ENCODE data around the gene CTBP2. TPM values are rescaled to one million over a fixed set of nuclear protein-coding genes. Genes with fewer than 3 reads are reported as not detected.

Gene CTBP2
- total RNA-seq, 1 donor from 2014 or later: 123 TPM

DNA sequence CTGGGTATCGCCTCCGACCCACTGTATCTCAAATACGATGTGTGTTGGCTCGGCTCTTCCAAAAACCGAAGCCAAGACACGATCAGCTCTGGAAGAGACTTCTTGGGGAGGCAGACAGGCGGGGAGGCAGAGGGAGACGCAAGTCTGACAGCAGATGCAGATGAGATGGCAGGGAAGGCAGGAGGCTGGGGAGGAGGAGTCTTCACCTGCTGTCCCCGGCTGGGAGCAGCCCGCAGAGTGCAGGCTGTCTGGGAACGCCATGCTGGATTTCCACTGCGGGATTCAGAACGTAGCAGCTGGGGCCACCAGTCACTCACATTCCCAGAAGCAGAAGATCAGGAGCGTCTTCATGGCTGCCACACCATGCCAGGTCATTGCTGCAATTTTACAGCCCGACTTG, 29.4 kb downstream of the CTBP2 start:
- no peak for FAIRE-seq
- Histone ChIP-seq H3K4me3 (ENCODE audit: low read depth, low read length) (no peak overlapping the region), H3K36me3 (ENCODE audit: control insufficient read depth, insufficient read depth, low read length) (peaks cover 18% of the 10 kb centered on the region), H3K27me3 (ENCODE audit: control insufficient read depth, insufficient read depth, low read length) (no peaks in the 10 kb centered on the region)
- TF ChIP-seq, protein P1, sequence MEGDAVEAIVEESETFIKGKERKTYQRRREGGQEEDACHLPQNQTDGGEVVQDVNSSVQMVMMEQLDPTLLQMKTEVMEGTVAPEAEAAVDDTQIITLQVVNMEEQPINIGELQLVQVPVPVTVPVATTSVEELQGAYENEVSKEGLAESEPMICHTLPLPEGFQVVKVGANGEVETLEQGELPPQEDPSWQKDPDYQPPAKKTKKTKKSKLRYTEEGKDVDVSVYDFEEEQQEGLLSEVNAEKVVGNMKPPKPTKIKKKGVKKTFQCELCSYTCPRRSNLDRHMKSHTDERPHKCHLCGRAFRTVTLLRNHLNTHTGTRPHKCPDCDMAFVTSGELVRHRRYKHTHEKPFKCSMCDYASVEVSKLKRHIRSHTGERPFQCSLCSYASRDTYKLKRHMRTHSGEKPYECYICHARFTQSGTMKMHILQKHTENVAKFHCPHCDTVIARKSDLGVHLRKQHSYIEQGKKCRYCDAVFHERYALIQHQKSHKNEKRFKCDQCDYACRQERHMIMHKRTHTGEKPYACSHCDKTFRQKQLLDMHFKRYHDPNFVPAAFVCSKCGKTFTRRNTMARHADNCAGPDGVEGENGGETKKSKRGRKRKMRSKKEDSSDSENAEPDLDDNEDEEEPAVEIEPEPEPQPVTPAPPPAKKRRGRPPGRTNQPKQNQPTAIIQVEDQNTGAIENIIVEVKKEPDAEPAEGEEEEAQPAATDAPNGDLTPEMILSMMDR (IDR thresholded peaks at IDR 0.05; ENCODE audit: insufficient read depth, low read length, severe bottlenecking): no peak
- DNase-seq (ENCODE audit: low read depth): no peak

DNA sequence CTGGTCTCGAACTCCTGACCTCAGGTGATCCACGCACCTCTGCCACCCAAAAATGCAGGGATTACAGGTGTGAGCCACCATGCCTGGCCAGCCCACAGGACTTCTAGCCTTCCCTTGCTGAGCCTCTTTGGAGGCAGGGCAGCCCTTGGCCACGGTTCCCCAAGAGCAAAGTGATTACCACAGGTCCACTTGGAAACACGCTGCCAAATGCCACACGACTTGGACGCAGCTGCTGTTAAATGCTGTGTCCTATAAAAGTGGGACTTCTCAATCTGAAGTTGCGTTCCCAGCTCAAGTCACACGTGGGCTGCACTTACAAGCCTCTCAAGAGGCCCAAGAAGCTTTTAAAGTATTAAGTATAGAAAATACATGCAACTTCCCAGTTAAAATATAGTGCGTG, 30.1 kb downstream of the CTBP2 start:
- peaks cover 15% of the 10 kb centered on the region for H3K36me3 ChIP-seq (ENCODE audit: control insufficient read depth, insufficient read depth, low read length)
- no peaks in the 10 kb centered on the region for H3K27me3 ChIP-seq (ENCODE audit: control insufficient read depth, insufficient read depth, low read length)
- FAIRE-seq (no peak), DNase-seq (ENCODE audit: low read depth) (no peak)
- TF ChIP-seq, protein P1 (IDR thresholded peaks at IDR 0.05; ENCODE audit: insufficient read depth, low read length, severe bottlenecking): no peak
- H3K4me3 ChIP-seq (ENCODE audit: low read depth, low read length): no peak overlapping the region

DNA sequence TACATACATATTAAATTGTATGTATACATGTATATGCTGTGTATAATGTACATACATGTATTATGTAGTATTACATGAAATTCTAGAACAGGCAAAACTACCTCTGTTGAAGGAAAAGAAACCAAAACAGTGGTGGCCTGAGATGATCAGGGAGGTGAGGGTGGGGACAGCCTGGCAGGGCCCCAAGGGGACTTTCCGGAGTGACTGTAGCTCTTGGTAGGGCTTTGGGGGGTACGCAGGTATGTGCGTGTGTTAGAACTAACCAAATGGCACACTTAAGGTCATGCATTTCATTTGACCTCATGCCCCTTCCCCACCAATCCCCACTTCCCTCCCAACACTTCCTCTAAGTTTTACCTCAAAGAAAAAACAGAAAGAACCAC, 31.3 kb downstream of the CTBP2 start:
- no peaks in the 10 kb centered on the region for H3K27me3 ChIP-seq (ENCODE audit: control insufficient read depth, insufficient read depth, low read length)
- peaks cover 14% of the 10 kb centered on the region for H3K36me3 ChIP-seq (ENCODE audit: control insufficient read depth, insufficient read depth, low read length)
- FAIRE-seq: no peak
- no peak for DNase-seq (ENCODE audit: low read depth)
- no peak overlapping the region for H3K4me3 ChIP-seq (ENCODE audit: low read depth, low read length)
- TF ChIP-seq, protein P1 (IDR thresholded peaks at IDR 0.05; ENCODE audit: insufficient read depth, low read length, severe bottlenecking): no peak

GRCh38 chr10:125128397-125129075, 31.8 kb downstream of the CTBP2 start:
- no peak for FAIRE-seq
- Histone ChIP-seq H3K27me3 (ENCODE audit: control insufficient read depth, insufficient read depth, low read length) (no peaks in the 10 kb centered on the region), H3K4me3 (ENCODE audit: low read depth, low read length) (no peak overlapping the region), H3K36me3 (ENCODE audit: control insufficient read depth, insufficient read depth, low read length) (peaks cover 14% of the 10 kb centered on the region)
- no peak for DNase-seq (ENCODE audit: low read depth)
- TF ChIP-seq, protein P1 (IDR thresholded peaks at IDR 0.05; ENCODE audit: insufficient read depth, low read length, severe bottlenecking): no peak

DNA sequence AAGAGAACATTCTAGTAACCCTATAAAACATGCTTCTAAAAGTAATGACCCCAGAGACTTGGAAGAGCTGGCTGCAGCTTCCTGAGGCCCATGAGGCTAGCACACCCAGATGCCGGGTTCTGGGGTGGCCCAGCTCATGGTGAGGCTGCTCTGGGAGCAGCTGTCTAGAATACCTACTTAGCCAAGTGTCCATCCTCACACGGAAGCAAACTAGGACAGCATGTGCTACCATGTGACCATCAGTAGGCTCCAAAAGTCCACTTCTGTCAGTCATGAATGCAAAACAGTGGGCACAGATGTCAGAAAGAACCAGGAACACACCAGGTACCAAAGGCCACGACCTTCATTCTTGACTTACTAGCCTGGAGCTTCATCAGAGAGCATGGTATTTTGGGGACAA, 32.4 kb downstream of the CTBP2 start:
- Histone ChIP-seq H3K27me3 (ENCODE audit: control insufficient read depth, insufficient read depth, low read length) (no peaks in the 10 kb centered on the region), H3K4me3 (ENCODE audit: low read depth, low read length) (no peak overlapping the region), H3K36me3 (ENCODE audit: control insufficient read depth, insufficient read depth, low read length) (peaks cover 9% of the 10 kb centered on the region)
- no peak for DNase-seq (ENCODE audit: low read depth)
- TF ChIP-seq, protein P1 (IDR thresholded peaks at IDR 0.05; ENCODE audit: insufficient read depth, low read length, severe bottlenecking): no peak
- no peak for FAIRE-seq

- peaks cover 8% of the 10 kb centered on the region for H3K36me3 ChIP-seq (ENCODE audit: control insufficient read depth, insufficient read depth, low read length)
- no peak for FAIRE-seq
- TF ChIP-seq, protein P1 (IDR thresholded peaks at IDR 0.05; ENCODE audit: insufficient read depth, low read length, severe bottlenecking): no peak
- no peak overlapping the region for H3K4me3 ChIP-seq (ENCODE audit: low read depth, low read length)
- no peaks in the 10 kb centered on the region for H3K27me3 ChIP-seq (ENCODE audit: control insufficient read depth, insufficient read depth, low read length)
- peak; percentile 90 for DNase-seq (ENCODE audit: low read depth)
These were observed 33.3 kb downstream of the CTBP2 start for GRCh38 chr10:125127110-125127509.
